Astrocyte (in vitro differentiated cells and primary cell): Measurements from ENCODE around the gene CACNA1E. TPM values are rescaled to one million over a fixed set of nuclear protein-coding genes. Genes with fewer than 3 reads are reported as not detected.

Experiments used
- DNase-seq: peaks from one replicate; pipeline ENCODE4 v3.0.0-alpha.2; 2010; ENCODE audit warnings: low read depth
- FAIRE-seq: peaks from 2 replicates; lab custom pipeline; 2011; peaks lifted over from hg19 to GRCh38; lab: Jason Lieb, UNC
- H2AFZ ChIP-seq: 2 replicates; pipeline ENCODE4 v1.6.0; 2012; ENCODE audit warnings: low read depth, low read length, inconsistent platforms
- H3K27ac ChIP-seq: 2 replicates; pipeline ENCODE4 v1.5.1; 2011; ENCODE audit warnings: low read depth, low read length, inconsistent platforms
- H3K27me3 ChIP-seq: 2 replicates; pipeline ENCODE4 v1.6.0; 2011; ENCODE audit warnings: low read length, inconsistent platforms; ENCODE audit not compliant: insufficient read depth
- H3K36me3 ChIP-seq: 2 replicates; pipeline ENCODE4 v1.5.1; 2011; ENCODE audit warnings: low read length, inconsistent platforms; ENCODE audit not compliant: insufficient read depth
- H3K4me1 ChIP-seq: 2 replicates; pipeline ENCODE4 v1.5.1; 2011; ENCODE audit warnings: low read length, inconsistent platforms; ENCODE audit not compliant: insufficient read depth
- H3K4me2 ChIP-seq: 2 replicates; pipeline ENCODE4 v1.6.0; 2012; ENCODE audit warnings: low read length, inconsistent platforms
- H3K4me3 ChIP-seq: 2 replicates; pipeline ENCODE4 v1.5.1; 2011; ENCODE audit warnings: low read depth, mild to moderate bottlenecking, low read length, inconsistent platforms; ENCODE audit not compliant: insufficient read depth
- H3K79me2 ChIP-seq: 2 replicates; pipeline ENCODE4 v1.6.0; 2012; ENCODE audit warnings: mild to moderate bottlenecking, low read length, inconsistent platforms; ENCODE audit not compliant: insufficient read depth
- H3K9ac ChIP-seq: 2 replicates; pipeline ENCODE4 v1.6.0; 2012; ENCODE audit warnings: mild to moderate bottlenecking, low read length, inconsistent platforms
- H3K9me3 ChIP-seq: 2 replicates; pipeline ENCODE4 v1.5.1; 2012; ENCODE audit warnings: low read depth, mild to moderate bottlenecking, low read length, inconsistent platforms; ENCODE audit not compliant: insufficient read depth
- H4K20me1 ChIP-seq: 2 replicates; pipeline ENCODE4 v1.6.0; 2012; ENCODE audit warnings: low read length, inconsistent platforms; ENCODE audit not compliant: insufficient read depth
- H3K27ac Mint-ChIP-seq: one replicate; pipeline ENCODE4 v1.8.0; 2021; ENCODE audit warnings: mild to moderate bottlenecking, mixed read lengths; ENCODE audit not compliant: unreplicated experiment
- H3K27me3 Mint-ChIP-seq: one replicate; pipeline ENCODE4 v1.8.0; 2021; ENCODE audit warnings: low read depth, mixed read lengths; ENCODE audit not compliant: unreplicated experiment
- H3K36me3 Mint-ChIP-seq: one replicate; pipeline ENCODE4 v1.8.0; 2021; ENCODE audit warnings: low read depth, mixed read lengths; ENCODE audit not compliant: unreplicated experiment
- H3K4me1 Mint-ChIP-seq: one replicate; pipeline ENCODE4 v1.8.0; 2021; ENCODE audit warnings: low read depth, mixed read lengths; ENCODE audit not compliant: unreplicated experiment
- H3K4me3 Mint-ChIP-seq: one replicate; pipeline ENCODE4 v1.8.0; 2021; ENCODE audit warnings: mild to moderate bottlenecking, moderate library complexity, mixed read lengths; ENCODE audit not compliant: unreplicated experiment
- H3K9me3 Mint-ChIP-seq: one replicate; pipeline ENCODE4 v1.8.0; 2021; ENCODE audit warnings: mild to moderate bottlenecking, mixed read lengths; ENCODE audit not compliant: unreplicated experiment
- EZH2 ChIP-seq: IDR thresholded peaks from 2 replicates; pipeline ENCODE4 v1.6.1; 2012; ENCODE audit warnings: mild to moderate bottlenecking, low read length, inconsistent platforms; ENCODE audit not compliant: insufficient read depth
- total RNA-seq: library from RNA; stranded (reverse); gene quantifications from 2 replicates; pipeline ENCODE4 v1.2.1, GENCODE V29; 2021
- TF ChIP-seq, protein P1 (sequence below): IDR thresholded peaks from 2 replicates; pipeline ENCODE4 v1.5.1; 2011; ENCODE audit warnings: low read depth, mild to moderate bottlenecking, inconsistent platforms, low read length, moderate library complexity; ENCODE audit not compliant: insufficient read depth

The CACNA1E gene
- total RNA-seq, 1 donor from 2014 or later: 0.07 TPM

- H3K27me3 ChIP-seq: no peaks in the 10 kb centered on the region
- no peaks in the 10 kb centered on the region for H4K20me1 ChIP-seq
- FAIRE-seq (no peak), DNase-seq (no peak)
- no peak overlapping the region for H3K4me2 ChIP-seq
- no peak overlapping the region for H3K4me3 ChIP-seq
- no peak overlapping the region for H3K27ac ChIP-seq
- no peaks in the 10 kb centered on the region for H3K9me3 ChIP-seq
- no peaks in the 10 kb centered on the region for H3K4me1 ChIP-seq
- Mint-ChIP-seq H3K27ac (no peak overlapping the region), H3K4me3 (no peak overlapping the region), H3K36me3 (peaks cover 2% of the 10 kb centered on the region), H3K9me3 (peaks cover 5% of the 10 kb centered on the region), H3K4me1 (no peaks in the 10 kb centered on the region), H3K27me3 (peaks cover 5% of the 10 kb centered on the region)
- H3K79me2 ChIP-seq: no peaks in the 10 kb centered on the region
- TF ChIP-seq EZH2: no peak
- TF ChIP-seq, protein P1, sequence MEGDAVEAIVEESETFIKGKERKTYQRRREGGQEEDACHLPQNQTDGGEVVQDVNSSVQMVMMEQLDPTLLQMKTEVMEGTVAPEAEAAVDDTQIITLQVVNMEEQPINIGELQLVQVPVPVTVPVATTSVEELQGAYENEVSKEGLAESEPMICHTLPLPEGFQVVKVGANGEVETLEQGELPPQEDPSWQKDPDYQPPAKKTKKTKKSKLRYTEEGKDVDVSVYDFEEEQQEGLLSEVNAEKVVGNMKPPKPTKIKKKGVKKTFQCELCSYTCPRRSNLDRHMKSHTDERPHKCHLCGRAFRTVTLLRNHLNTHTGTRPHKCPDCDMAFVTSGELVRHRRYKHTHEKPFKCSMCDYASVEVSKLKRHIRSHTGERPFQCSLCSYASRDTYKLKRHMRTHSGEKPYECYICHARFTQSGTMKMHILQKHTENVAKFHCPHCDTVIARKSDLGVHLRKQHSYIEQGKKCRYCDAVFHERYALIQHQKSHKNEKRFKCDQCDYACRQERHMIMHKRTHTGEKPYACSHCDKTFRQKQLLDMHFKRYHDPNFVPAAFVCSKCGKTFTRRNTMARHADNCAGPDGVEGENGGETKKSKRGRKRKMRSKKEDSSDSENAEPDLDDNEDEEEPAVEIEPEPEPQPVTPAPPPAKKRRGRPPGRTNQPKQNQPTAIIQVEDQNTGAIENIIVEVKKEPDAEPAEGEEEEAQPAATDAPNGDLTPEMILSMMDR: no peak
- no peak overlapping the region for H2AFZ ChIP-seq
- H3K36me3 ChIP-seq: no peaks in the 10 kb centered on the region
- no peak overlapping the region for H3K9ac ChIP-seq
These were observed 85.4 kb downstream of the CACNA1E start for GRCh38 chr1:181568736-181569135.

DNA sequence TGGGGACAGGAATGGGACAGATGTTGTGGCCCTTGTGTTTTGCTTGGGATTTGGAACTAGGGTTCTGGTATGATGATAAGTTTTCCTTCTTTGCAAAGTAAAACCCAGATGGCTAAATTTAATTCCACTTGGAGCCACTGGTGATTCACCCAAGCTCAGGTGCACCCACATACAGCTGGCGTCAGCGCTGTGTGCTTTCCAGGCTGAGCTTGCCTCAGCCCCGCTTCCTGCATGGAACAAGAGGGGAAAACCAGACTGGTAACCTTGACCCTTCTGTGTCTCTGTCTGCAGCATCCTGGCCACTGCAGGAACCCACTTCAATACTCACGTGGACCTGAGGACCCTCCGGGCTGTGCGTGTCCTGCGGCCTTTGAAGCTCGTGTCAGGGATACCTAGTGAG is 94.2 kb downstream of the CACNA1E start:
- Histone ChIP-seq H2AFZ (no peak overlapping the region), H3K36me3 (no peaks in the 10 kb centered on the region), H3K4me2 (no peak overlapping the region), H3K27ac (no peak overlapping the region), H3K4me1 (no peaks in the 10 kb centered on the region), H3K4me3 (no peak overlapping the region), H3K9ac (no peak overlapping the region), H4K20me1 (no peaks in the 10 kb centered on the region), H3K27me3 (no peaks in the 10 kb centered on the region), H3K9me3 (no peaks in the 10 kb centered on the region), H3K79me2 (no peaks in the 10 kb centered on the region)
- no peak for FAIRE-seq
- DNase-seq: no peak
- Mint-ChIP-seq H3K36me3 (no peaks in the 10 kb centered on the region), H3K4me3 (no peak overlapping the region), H3K4me1 (no peaks in the 10 kb centered on the region), H3K27ac (no peak overlapping the region), H3K27me3 (peaks cover 24% of the 10 kb centered on the region), H3K9me3 (no peaks in the 10 kb centered on the region)
- no peak for TF ChIP-seq EZH2
- TF ChIP-seq, protein P1: no peak

GRCh38 chr1:181583598-181583997 is 100.3 kb downstream of the CACNA1E start:
- H3K79me2 ChIP-seq: no peaks in the 10 kb centered on the region
- H3K27ac ChIP-seq: no peak overlapping the region
- no peaks in the 10 kb centered on the region for H3K36me3 ChIP-seq
- no peak overlapping the region for H3K27ac Mint-ChIP-seq
- H3K4me1 ChIP-seq: no peaks in the 10 kb centered on the region
- H3K27me3 Mint-ChIP-seq: peaks cover 19% of the 10 kb centered on the region
- no peaks in the 10 kb centered on the region for H3K9me3 Mint-ChIP-seq
- no peak for TF ChIP-seq EZH2
- TF ChIP-seq, protein P1: no peak
- DNase-seq (no peak), FAIRE-seq (no peak)
- H4K20me1 ChIP-seq: no peaks in the 10 kb centered on the region
- H3K9me3 ChIP-seq: peaks cover 3% of the 10 kb centered on the region
- H3K4me3 Mint-ChIP-seq: no peak overlapping the region
- no peak overlapping the region for H2AFZ ChIP-seq
- no peak overlapping the region for H3K9ac ChIP-seq
- no peaks in the 10 kb centered on the region for H3K27me3 ChIP-seq
- no peaks in the 10 kb centered on the region for H3K4me1 Mint-ChIP-seq
- no peaks in the 10 kb centered on the region for H3K36me3 Mint-ChIP-seq
- H3K4me2 ChIP-seq: no peak overlapping the region
- H3K4me3 ChIP-seq: no peak overlapping the region
